Measurements from ENCODE around the gene CAPN15. TPM values are rescaled to one million over a fixed set of nuclear protein-coding genes. Genes with fewer than 3 reads are reported as not detected.

The CAPN15 gene
- total RNA-seq, 2 experiments from 2014 or later: 32.9 to 54.0 TPM

DNA sequence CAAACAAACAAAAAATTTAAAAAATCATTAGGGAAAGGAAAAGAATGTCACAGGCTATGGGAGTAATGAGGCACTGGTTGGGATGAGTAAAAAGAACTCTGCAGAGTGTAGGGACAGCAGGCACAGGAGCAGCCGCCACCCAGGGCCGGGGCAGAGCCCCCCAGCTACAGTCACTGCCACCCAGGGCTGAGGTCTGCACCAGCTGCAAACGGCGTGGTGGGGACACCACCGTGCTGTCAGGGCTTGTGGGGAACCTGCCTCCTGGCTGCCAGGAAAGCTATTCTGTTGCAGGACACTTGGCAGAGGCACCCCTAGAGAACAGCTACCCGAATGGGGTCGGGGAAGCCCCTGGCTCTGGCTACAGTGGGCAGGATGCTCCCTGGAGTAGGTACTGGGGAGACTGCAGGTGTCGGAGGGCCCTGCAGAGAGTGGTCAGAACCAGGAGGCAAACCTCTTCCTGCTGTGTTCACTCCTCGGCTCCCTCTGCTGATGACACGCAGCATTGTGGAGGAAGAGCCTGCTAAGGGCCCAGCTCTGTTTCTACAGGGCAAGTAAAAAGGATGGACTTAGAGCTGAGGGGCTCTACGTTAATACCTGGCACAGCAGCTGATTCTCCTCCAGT, 32.3 kb upstream of the CAPN15 start:
- peak; percentile 24 for DNase-seq (ENCODE audit: low spot score)
- no peak overlapping the region for H3K4me3 ChIP-seq (ENCODE audit: low read depth, low read length, poor library complexity, severe bottlenecking)
- no TSS peak for BruUV-seq (replicated peaks)
- no peak overlapping the region for H3K27ac ChIP-seq (ENCODE audit: low read depth, low read length, poor library complexity, severe bottlenecking)
- no peaks in the 10 kb centered on the region for H3K79me2 ChIP-seq (ENCODE audit: insufficient read depth, low read depth, low read length)
- H3K36me3 ChIP-seq (ENCODE audit: insufficient read depth, low read length): peaks cover 3% of the 10 kb centered on the region; the same call in 1 of the 2 replicates
- ChIA-PET CTCF (ENCODE audit: unreplicated experiment) (no interaction called here), POLR2A (no interaction called here)
- no peaks in the 10 kb centered on the region for H3K4me1 ChIP-seq (ENCODE audit: insufficient read depth, low read length, poor library complexity, severe bottlenecking)
- H3K9me2 ChIP-seq (ENCODE audit: insufficient read depth, low read length): no peaks in the 10 kb centered on the region
- H3K9me3 ChIP-seq (ENCODE audit: low read length): no peaks in the 10 kb centered on the region
- H3K4me2 ChIP-seq (ENCODE audit: low read length): no peak overlapping the region
- TF ChIP-seq, protein P1, sequence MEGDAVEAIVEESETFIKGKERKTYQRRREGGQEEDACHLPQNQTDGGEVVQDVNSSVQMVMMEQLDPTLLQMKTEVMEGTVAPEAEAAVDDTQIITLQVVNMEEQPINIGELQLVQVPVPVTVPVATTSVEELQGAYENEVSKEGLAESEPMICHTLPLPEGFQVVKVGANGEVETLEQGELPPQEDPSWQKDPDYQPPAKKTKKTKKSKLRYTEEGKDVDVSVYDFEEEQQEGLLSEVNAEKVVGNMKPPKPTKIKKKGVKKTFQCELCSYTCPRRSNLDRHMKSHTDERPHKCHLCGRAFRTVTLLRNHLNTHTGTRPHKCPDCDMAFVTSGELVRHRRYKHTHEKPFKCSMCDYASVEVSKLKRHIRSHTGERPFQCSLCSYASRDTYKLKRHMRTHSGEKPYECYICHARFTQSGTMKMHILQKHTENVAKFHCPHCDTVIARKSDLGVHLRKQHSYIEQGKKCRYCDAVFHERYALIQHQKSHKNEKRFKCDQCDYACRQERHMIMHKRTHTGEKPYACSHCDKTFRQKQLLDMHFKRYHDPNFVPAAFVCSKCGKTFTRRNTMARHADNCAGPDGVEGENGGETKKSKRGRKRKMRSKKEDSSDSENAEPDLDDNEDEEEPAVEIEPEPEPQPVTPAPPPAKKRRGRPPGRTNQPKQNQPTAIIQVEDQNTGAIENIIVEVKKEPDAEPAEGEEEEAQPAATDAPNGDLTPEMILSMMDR (conservative IDR thresholded peaks at IDR 0.05; ENCODE audit: low read length): peak; percentile 52; the same call in 1 of the 2 replicates
- no peak for TF ChIP-seq EZH2phosphoT487 (IDR thresholded peaks at IDR 0.05; ENCODE audit: borderline replicate concordance, low read depth, low read length)
- no peak overlapping the region for H2AFZ ChIP-seq (ENCODE audit: low read length)
- no peaks in the 10 kb centered on the region for H4K20me1 ChIP-seq (ENCODE audit: insufficient read depth, low read length)
- intact Hi-C loops (cut with micrococcal nuclease; ENCODE audit: unreplicated experiment): loop anchor here (5.0 kb wide), 1 partner anchor 103 kb away; no protein-coding TSS in a partner anchor

DNA sequence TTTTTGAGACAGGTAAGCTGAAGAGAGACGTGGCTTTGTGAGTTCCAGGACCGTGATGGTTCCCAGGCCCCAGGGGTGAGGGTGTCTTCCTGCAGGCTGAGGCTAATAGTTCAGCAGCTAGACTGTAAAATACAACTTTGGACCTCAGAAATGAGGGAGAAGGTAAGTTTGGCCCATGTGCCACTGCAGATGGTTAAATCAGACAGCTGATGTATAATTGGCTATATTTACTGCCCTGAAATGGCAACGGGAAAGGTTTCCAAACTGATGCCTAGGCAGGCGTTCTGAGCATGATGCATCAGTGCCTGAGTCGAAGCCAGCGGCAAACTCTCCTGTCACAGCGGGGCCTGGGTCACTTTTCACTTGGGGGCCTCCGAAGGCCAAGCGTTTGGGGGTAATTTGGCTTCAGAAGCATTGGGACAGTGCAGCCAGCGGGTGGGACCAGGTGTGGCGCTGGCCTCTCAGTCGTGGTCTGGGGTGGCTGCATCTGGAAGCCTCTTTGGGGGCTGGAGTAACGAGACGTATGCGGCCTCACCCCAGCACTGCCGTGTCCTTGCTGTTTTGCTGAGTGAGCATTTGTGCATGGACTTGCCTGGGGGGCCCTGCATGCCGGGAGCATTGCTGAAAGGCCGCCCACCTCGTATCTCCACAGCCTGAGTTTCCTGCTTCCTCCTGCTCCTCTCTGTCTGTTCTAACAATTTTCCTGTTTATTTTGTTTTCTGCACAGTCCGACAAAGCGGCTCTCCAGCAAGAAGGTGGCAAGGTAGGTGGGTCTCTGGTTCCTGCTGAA, 31.2 kb upstream of the CAPN15 start:
- Histone ChIP-seq H3K27ac (ENCODE audit: low read depth, low read length, poor library complexity, severe bottlenecking) (no peak overlapping the region), H3K79me2 (ENCODE audit: insufficient read depth, low read depth, low read length) (no peaks in the 10 kb centered on the region), H3K4me3 (ENCODE audit: low read depth, low read length, poor library complexity, severe bottlenecking) (no peak overlapping the region), H3K36me3 (ENCODE audit: insufficient read depth, low read length) (peaks cover 3% of the 10 kb centered on the region; the same call in 1 of the 2 replicates), H3K4me2 (ENCODE audit: low read length) (no peak overlapping the region), H3K9me3 (ENCODE audit: low read length) (no peaks in the 10 kb centered on the region), H3K9me2 (ENCODE audit: insufficient read depth, low read length) (no peaks in the 10 kb centered on the region), H2AFZ (ENCODE audit: low read length) (no peak overlapping the region), H4K20me1 (ENCODE audit: insufficient read depth, low read length) (no peaks in the 10 kb centered on the region), H3K4me1 (ENCODE audit: insufficient read depth, low read length, poor library complexity, severe bottlenecking) (no peaks in the 10 kb centered on the region)
- DNase-seq (ENCODE audit: low spot score): no peak
- no TSS peak for BruUV-seq (replicated peaks)
- ChIA-PET CTCF (ENCODE audit: unreplicated experiment) (no interaction called here), POLR2A (no interaction called here)
- intact Hi-C loops (cut with micrococcal nuclease; ENCODE audit: unreplicated experiment): loop anchor here (5.0 kb wide), 1 partner anchor 104 kb away; no protein-coding TSS in a partner anchor
- TF ChIP-seq EZH2phosphoT487 (IDR thresholded peaks at IDR 0.05; ENCODE audit: borderline replicate concordance, low read depth, low read length): no peak
- TF ChIP-seq, protein P1 (conservative IDR thresholded peaks at IDR 0.05; ENCODE audit: low read length): no peak
